Measurements from ENCODE around the gene PDE1A. TPM values are rescaled to one million over a fixed set of nuclear protein-coding genes. Genes with fewer than 3 reads are reported as not detected.

The PDE1A gene
- total and polyA plus RNA-seq, 2 of the 4 experiments (the other 2 are of a cell fraction) = 0.24 to 0.90 TPM

DNA sequence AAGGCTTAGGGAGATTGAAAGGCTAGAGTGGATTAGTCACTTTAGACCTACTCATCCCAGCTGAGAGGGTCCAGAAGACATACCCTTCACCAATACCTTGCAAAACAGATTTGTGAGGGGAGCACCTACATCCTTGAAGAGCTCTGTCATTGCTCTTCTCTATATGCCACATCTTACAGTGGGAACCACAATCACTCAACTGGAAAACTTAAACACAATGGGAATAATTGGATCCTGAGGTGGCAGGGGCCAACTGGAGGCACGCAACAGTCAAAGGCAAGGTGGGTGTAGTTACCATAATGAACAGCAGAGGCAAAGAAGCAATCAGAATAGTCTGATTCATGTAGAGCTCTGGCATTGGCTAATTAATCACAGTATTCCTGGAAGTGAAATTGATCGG is 35.4 kb downstream of the PDE1A start:
- H2BK120ac ChIP-seq (ENCODE audit: low read depth, low read length) = no peak overlapping the region
- H4K8ac ChIP-seq (ENCODE audit: low read depth in 2 of 2, low read length in 2 of 2) = no peak overlapping the region
- in situ Hi-C loops (cut with MboI; ENCODE audit: low sequenced_read_pairs) (no loop called here), dilution Hi-C loops (cut with HindIII; ENCODE audit: low sequenced_read_pairs, unreplicated experiment) (no loop called here), intact Hi-C loops (cut with micrococcal nuclease) (no loop called here)
- no peaks in the 10 kb centered on the region for H3K79me1 ChIP-seq (ENCODE audit: low read depth in 1 of 2, low read length in 2 of 2)
- H2BK20ac ChIP-seq (ENCODE audit: low read depth, low read length) = no peak overlapping the region
- no peak overlapping the region for H3K23ac ChIP-seq (ENCODE audit: low read depth, low read length)
- no peak overlapping the region for H3K14ac ChIP-seq (replicated peaks; ENCODE audit: low read depth, low read length)
- no peak overlapping the region for H3K4me3 ChIP-seq (ENCODE audit: insufficient read depth, low read depth, low read length)
- no peak for TF ChIP-seq BHLHE40 (IDR thresholded peaks at IDR 0.05; ENCODE audit: low read depth, low read length)
- TF ChIP-seq CHD1 (IDR thresholded peaks at IDR 0.05; ENCODE audit: low read depth, low read length) = no peak
- no peak for TF ChIP-seq CEBPB (IDR thresholded peaks at IDR 0.05; ENCODE audit: low read depth, low read length)
- no peak for TF ChIP-seq MAFK (IDR thresholded peaks at IDR 0.05; ENCODE audit: low read depth, low read length)
- TF ChIP-seq FOS (IDR thresholded peaks at IDR 0.05; ENCODE audit: low read depth, low read length) = no peak
- TF ChIP-seq, protein P1, sequence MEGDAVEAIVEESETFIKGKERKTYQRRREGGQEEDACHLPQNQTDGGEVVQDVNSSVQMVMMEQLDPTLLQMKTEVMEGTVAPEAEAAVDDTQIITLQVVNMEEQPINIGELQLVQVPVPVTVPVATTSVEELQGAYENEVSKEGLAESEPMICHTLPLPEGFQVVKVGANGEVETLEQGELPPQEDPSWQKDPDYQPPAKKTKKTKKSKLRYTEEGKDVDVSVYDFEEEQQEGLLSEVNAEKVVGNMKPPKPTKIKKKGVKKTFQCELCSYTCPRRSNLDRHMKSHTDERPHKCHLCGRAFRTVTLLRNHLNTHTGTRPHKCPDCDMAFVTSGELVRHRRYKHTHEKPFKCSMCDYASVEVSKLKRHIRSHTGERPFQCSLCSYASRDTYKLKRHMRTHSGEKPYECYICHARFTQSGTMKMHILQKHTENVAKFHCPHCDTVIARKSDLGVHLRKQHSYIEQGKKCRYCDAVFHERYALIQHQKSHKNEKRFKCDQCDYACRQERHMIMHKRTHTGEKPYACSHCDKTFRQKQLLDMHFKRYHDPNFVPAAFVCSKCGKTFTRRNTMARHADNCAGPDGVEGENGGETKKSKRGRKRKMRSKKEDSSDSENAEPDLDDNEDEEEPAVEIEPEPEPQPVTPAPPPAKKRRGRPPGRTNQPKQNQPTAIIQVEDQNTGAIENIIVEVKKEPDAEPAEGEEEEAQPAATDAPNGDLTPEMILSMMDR (conservative IDR thresholded peaks at IDR 0.05; ENCODE audit: low read depth, low read length) = no peak
- no peak for TF ChIP-seq NFE2L2 (IDR thresholded peaks at IDR 0.05; ENCODE audit: low read depth, low read length)
- TF ChIP-seq MXI1 (IDR thresholded peaks at IDR 0.05; ENCODE audit: borderline replicate concordance, low read depth, low read length) = no peak
- no peak for TF ChIP-seq RAD21 (IDR thresholded peaks at IDR 0.05; ENCODE audit: low read length)
- TF ChIP-seq RCOR1 (IDR thresholded peaks at IDR 0.05; ENCODE audit: insufficient replicate concordance, low read length) = no peak
- TF ChIP-seq, protein P2, sequence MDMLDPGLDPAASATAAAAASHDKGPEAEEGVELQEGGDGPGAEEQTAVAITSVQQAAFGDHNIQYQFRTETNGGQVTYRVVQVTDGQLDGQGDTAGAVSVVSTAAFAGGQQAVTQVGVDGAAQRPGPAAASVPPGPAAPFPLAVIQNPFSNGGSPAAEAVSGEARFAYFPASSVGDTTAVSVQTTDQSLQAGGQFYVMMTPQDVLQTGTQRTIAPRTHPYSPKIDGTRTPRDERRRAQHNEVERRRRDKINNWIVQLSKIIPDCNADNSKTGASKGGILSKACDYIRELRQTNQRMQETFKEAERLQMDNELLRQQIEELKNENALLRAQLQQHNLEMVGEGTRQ (IDR thresholded peaks at IDR 0.05; ENCODE audit: low read depth, low read length) = no peak
- no peak for TF ChIP-seq MAZ (IDR thresholded peaks at IDR 0.05; ENCODE audit: borderline replicate concordance, low read depth, low read length)
- no peak for TF ChIP-seq RFX5 (IDR thresholded peaks at IDR 0.05; ENCODE audit: low read depth, low read length)
- no peak for TF ChIP-seq POLR2A (IDR thresholded peaks at IDR 0.05; ENCODE audit: low read depth, low read length)
- TF ChIP-seq, protein P3, sequence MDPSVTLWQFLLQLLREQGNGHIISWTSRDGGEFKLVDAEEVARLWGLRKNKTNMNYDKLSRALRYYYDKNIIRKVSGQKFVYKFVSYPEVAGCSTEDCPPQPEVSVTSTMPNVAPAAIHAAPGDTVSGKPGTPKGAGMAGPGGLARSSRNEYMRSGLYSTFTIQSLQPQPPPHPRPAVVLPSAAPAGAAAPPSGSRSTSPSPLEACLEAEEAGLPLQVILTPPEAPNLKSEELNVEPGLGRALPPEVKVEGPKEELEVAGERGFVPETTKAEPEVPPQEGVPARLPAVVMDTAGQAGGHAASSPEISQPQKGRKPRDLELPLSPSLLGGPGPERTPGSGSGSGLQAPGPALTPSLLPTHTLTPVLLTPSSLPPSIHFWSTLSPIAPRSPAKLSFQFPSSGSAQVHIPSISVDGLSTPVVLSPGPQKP (IDR thresholded peaks at IDR 0.05; ENCODE audit: borderline replicate concordance, low read depth, low read length) = no peak
- TF ChIP-seq SMC3 (IDR thresholded peaks at IDR 0.05; ENCODE audit: low read depth, low read length) = no peak
- POLR2A ChIA-PET (ENCODE audit: unreplicated experiment) = no interaction called here
- no peak overlapping the region for H3K4me2 ChIP-seq (ENCODE audit: low read depth, low read length)
- no peak for ATAC-seq (ENCODE audit: low read depth)
- no peaks in the 10 kb centered on the region for H3K9me3 ChIP-seq (ENCODE audit: control insufficient read depth, insufficient read depth, low read length)
- no TSS peak for BruUV-seq (replicated peaks)
- H3K9ac ChIP-seq (ENCODE audit: low read depth, low read length) = no peak overlapping the region
- no peak overlapping the region for H2BK5ac ChIP-seq (ENCODE audit: low read depth, low read length, poor library complexity, severe bottlenecking)
- H3K36me3 ChIP-seq (ENCODE audit: control insufficient read depth, insufficient read depth, low read length) = no peaks in the 10 kb centered on the region
- no peaks in the 10 kb centered on the region for H3K9me1 ChIP-seq (ENCODE audit: insufficient read depth, low read length)
- DNase-seq = no peak
- H4K91ac ChIP-seq (ENCODE audit: insufficient read depth, low read depth, low read length) = no peak overlapping the region
- no peaks in the 10 kb centered on the region for H4K20me1 ChIP-seq (ENCODE audit: insufficient read depth, low read length)
- H2AK5ac ChIP-seq (ENCODE audit: low read depth, low read length) = no peak overlapping the region
- H4K5ac ChIP-seq (ENCODE audit: low read depth, low read length) = no peak overlapping the region
- H3K18ac ChIP-seq (ENCODE audit: low read depth, low read length) = no peak overlapping the region
- no peak overlapping the region for H3K56ac ChIP-seq (ENCODE audit: extremely low read depth, insufficient read depth, low read length)
- no peak overlapping the region for H2AK9ac ChIP-seq (replicated peaks; ENCODE audit: low read depth, low read length, poor library complexity)
- H3K4ac ChIP-seq (ENCODE audit: low read depth, low read length) = no peak overlapping the region
- H3K4me1 ChIP-seq (ENCODE audit: control insufficient read depth, insufficient read depth, low read length) = no peaks in the 10 kb centered on the region; the same call in 1 of the 2 replicates
- no CpG with 5 or more reads among the region's 2 CpGs for WGBS, 2 experiments (ENCODE audit: extremely low coverage in 2 of 2, insufficient read length in 1 of 2)
- CTCF ChIA-PET = no interaction called here
- H3K27me3 ChIP-seq (ENCODE audit: control insufficient read depth, insufficient read depth, low read length) = no peaks in the 10 kb centered on the region
- H3K27ac ChIP-seq (ENCODE audit: insufficient read depth, low read length) = no peak overlapping the region
- H2AFZ ChIP-seq (replicated peaks; ENCODE audit: low read length, poor library complexity) = no peak overlapping the region
- H2BK15ac ChIP-seq (ENCODE audit: low read depth, low read length) = no peak overlapping the region
